H1 (cell line): ENCODE data around the gene RCC2. TPM values are rescaled to one million over a fixed set of nuclear protein-coding genes. Genes with fewer than 3 reads are reported as not detected.

Source experiments
- EZH2 ChIP-seq: fragments of 200-600 bp; sonication (generic); IDR thresholded peaks from 2 replicates; pipeline ENCODE4 v1.7.1; 2012; ENCODE audit warnings: low read depth, mild to moderate bottlenecking, moderate library complexity, low read length, inconsistent platforms; ENCODE audit not compliant: severe bottlenecking
- FOSL1 ChIP-seq: IDR thresholded peaks from 2 replicates; pipeline ENCODE4 v1.6.1; 2011; ENCODE audit warnings: mild to moderate bottlenecking, low read depth, low read length, moderate library complexity; ENCODE audit not compliant: insufficient read depth
- HDAC6 ChIP-seq: IDR thresholded peaks from one replicate; pipeline ENCODE4 v1.7.1; 2012; ENCODE audit warnings: low read depth, mild to moderate bottlenecking, inconsistent platforms, low read length, moderate library complexity
- KDM4A ChIP-seq: IDR thresholded peaks from one replicate; pipeline ENCODE4 v1.7.1; 2012; ENCODE audit warnings: low read depth, mild to moderate bottlenecking, moderate library complexity, low read length, inconsistent platforms; ENCODE audit not compliant: severe bottlenecking
- NANOG ChIP-seq: IDR thresholded peaks from 2 replicates; pipeline ENCODE4 v1.6.1; 2011; ENCODE audit warnings: low read length, low read depth, mild to moderate bottlenecking, inconsistent platforms; ENCODE audit not compliant: insufficient read depth, poor library complexity, severe bottlenecking
- RAD21 ChIP-seq, 2 experiments: IDR thresholded peaks in 1 of 2; conservative IDR thresholded peaks in 1 of 2; 2 replicates each; pipeline ENCODE4 v1.6.1; 2011; ENCODE audit warnings: low read depth in 2 of 2, low read length in 2 of 2, improper control_type of control experiment in 1 of 2, inconsistent platforms in 1 of 2, mild to moderate bottlenecking in 1 of 2, moderate library complexity in 1 of 2
- RFX5 ChIP-seq: IDR thresholded peaks from 2 replicates; pipeline ENCODE4 v1.6.1; 2011; ENCODE audit warnings: low read depth, low read length, improper control_type of control experiment, borderline replicate concordance
- polyA plus RNA-seq, 7 experiments: library from polyadenylated mRNA; depleted of rRNA in 3 of 7; stranded (reverse) in 5 of 7; unstranded in 2 of 7; fragments of >200 nt in 5 of 7; fragments of 200-250 nt in 2 of 7; gene quantifications; 1 replicate in 5 of 7; 2 replicates in 1 of 7; 4 replicates in 1 of 7; pipeline versions ENCODE4 v1.2.1 to v1.2.3, GENCODE V29; 2011 to 2013; ENCODE audit warnings: missing spikeins in 2 of 7, mixed read lengths in 2 of 7
- total RNA-seq: library from RNA; stranded (reverse); fragmentation: NEBNext Ultra II Directional; extraction: Animal tissue kit (Norgen Biotek cat#: 25700); gene quantifications from 2 replicates; pipeline ENCODE4 v1.2.1, GENCODE V29; 2021

The RCC2 gene
- total and polyA plus RNA-seq, 2 of the 8 experiments (the other 6 are each of a cell fraction or from before 2014, with no cell fraction given): 229 to 455 TPM

GRCh38 chr1:17405898-17406759 is 33.3 kb downstream of the RCC2 start (continued):
- TF ChIP-seq FOSL1 (no peak), EZH2 (no peak), RFX5 (no peak), KDM4A (no peak), NANOG (no peak), RAD21 (IDR thresholded peaks at IDR 0.05 in 1 of 2, conservative IDR thresholded peaks at IDR 0.05 in 1 of 2; ENCODE audit: low read depth in 2 of 2, low read length in 2 of 2) (peak; percentile 82 to 83), HDAC6 (no peak)
